ENCODE measurements around the gene DMD.

The DMD gene

GRCh38 chrX:31236231-31236630 lies 1975.1 kb downstream of the DMD start:
- no peak for DNase-seq (ENCODE audit: low read depth in 2 of 2)

GRCh38 chrX:31233941-31234496 lies 1977.3 kb downstream of the DMD start:
- no peak for DNase-seq (ENCODE audit: low read depth in 2 of 2)

GRCh38 chrX:31232506-31232905 lies 1978.8 kb downstream of the DMD start:
- DNase-seq (ENCODE audit: low read depth in 2 of 2) = no peak

- DNase-seq (ENCODE audit: low read depth in 2 of 2) = no peak
Measured at GRCh38 chrX:31228909-31229308, 1982.4 kb downstream of the DMD start.

GRCh38 chrX:31228415-31228832 lies 1982.9 kb downstream of the DMD start:
- DNase-seq (ENCODE audit: low read depth in 2 of 2) = no peak

GRCh38 chrX:31227250-31227649 lies 1984.1 kb downstream of the DMD start:
- no peak for DNase-seq (ENCODE audit: low read depth in 2 of 2)

GRCh38 chrX:31225819-31226218 lies 1985.5 kb downstream of the DMD start:
- no peak for DNase-seq (ENCODE audit: low read depth in 2 of 2)

GRCh38 chrX:31224381-31225012 lies 1986.9 kb downstream of the DMD start:
- no peak for DNase-seq (ENCODE audit: low read depth in 2 of 2)

GRCh38 chrX:31223817-31224216 lies 1987.5 kb downstream of the DMD start:
- no peak for DNase-seq (ENCODE audit: low read depth in 2 of 2)

GRCh38 chrX:31222946-31223345 lies 1988.4 kb downstream of the DMD start:
- DNase-seq (ENCODE audit: low read depth in 2 of 2) = no peak

GRCh38 chrX:31219174-31219573 lies 1992.2 kb downstream of the DMD start:
- DNase-seq (ENCODE audit: low read depth in 2 of 2) = no peak

- no peak for DNase-seq (ENCODE audit: low read depth in 2 of 2)
Measured at GRCh38 chrX:31217084-31217483, 1994.3 kb downstream of the DMD start.

GRCh38 chrX:31215277-31215815 lies 1996.0 kb downstream of the DMD start:
- no peak for DNase-seq (ENCODE audit: low read depth in 2 of 2)

GRCh38 chrX:31213941-31214340 lies 1997.4 kb downstream of the DMD start:
- no peak for DNase-seq (ENCODE audit: low read depth in 2 of 2)

- no peak for DNase-seq (ENCODE audit: low read depth in 2 of 2)
Measured at GRCh38 chrX:31212856-31213748, 1998.2 kb downstream of the DMD start.

- no peak for DNase-seq (ENCODE audit: low read depth in 2 of 2)
Measured at GRCh38 chrX:31209005-31209628, 2002.2 kb downstream of the DMD start.

GRCh38 chrX:31201503-31201902 lies 2009.8 kb downstream of the DMD start:
- no peak for DNase-seq (ENCODE audit: low read depth in 2 of 2)

- no peak for DNase-seq (ENCODE audit: low read depth in 2 of 2)
Measured at GRCh38 chrX:31200430-31200829, 2010.9 kb downstream of the DMD start.

- no peak for DNase-seq (ENCODE audit: low read depth in 2 of 2)
Measured at GRCh38 chrX:31199840-31200114, 2011.6 kb downstream of the DMD start.

- no peak for DNase-seq (ENCODE audit: low read depth in 2 of 2)
Measured at GRCh38 chrX:31199056-31199839, 2012.1 kb downstream of the DMD start.

- DNase-seq (ENCODE audit: low read depth in 2 of 2) = no peak
Measured at GRCh38 chrX:31190221-31190975, 2021.0 kb downstream of the DMD start.

Measured in activated CD8-positive, alpha-beta memory T cell treated with anti-CD3 and anti-CD28 coated beads for 4 hours (primary cell).